GM18520 (cell line): Measurements from ENCODE around the gene SLC22A1.
"Not testable (repeated sequence)": the region's sequence is repeated elsewhere in the genome, so short reads cannot be mapped to it uniquely, and the experiment has no call there.

Experiments used
- ATAC-seq: cut with Tn5 transposase; IDR thresholded peaks from one replicate; pipeline ENCODE4 v1.9.1; 2021; ENCODE audit not compliant: unreplicated experiment

The SLC22A1 gene

DNA sequence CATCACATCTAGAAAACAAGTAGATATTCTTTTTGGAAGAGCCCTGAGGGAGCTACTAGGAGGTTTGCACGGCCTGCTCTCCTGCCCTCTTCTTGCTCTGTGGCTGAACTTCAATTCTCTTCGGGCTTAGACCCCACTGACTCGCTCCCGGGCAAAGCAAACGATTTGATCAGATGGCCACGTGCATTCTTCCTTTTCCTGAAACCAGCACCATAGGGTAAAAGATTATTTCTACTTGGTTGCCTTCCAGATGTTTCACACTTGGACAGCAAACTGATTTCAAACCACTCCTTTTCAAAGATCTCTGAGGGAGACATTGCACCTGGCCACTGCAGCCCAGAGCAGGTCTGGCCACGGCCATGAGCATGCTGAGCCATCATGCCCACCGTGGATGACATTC is at the start of gene SLC22A1:
Gene SLC22A1, plus strand, starts transcription at position 258 of the 400 bp plus-strand sequence. Its CDS starts 121 bp downstream, at position 379.
- ATAC-seq, result no peak

DNA sequence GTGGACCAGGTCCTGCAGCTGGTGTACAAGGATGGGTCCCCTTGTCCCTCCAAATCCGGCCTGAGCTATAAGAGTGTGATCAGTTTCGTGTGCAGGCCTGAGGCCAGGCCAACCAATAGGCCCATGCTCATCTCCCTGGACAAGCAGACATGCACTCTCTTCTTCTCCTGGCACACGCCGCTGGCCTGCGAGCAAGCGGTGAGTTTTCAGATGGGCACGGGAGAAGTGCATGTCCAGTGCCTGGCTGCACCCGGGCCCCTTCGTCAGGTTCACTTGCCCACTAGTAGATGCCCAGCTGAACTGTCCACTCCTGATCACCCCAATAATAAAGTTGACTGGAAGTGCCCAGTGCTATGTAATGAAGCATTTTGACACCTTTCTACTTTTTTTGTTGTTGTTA is 48.3 kb upstream of the SLC22A1 start:
- ATAC-seq, result no peak

DNA sequence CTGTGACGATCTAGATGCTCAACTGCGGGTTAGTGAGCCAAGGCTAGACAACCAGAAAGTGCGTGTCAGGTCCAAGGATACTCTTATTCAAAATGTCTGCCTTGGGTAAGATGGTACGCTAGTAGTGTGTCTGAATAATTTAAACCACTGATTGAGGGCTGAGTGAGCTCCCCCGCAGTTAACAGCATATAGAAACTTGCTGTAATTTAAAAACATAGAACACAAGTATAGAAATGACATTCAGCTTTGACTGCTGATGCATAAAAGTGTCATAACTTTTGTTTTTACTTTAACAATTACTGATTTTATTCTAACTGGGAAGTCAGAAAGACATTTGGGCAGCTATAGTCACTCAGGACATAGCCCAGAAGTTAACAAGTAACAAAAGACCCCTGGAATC is 45.6 kb upstream of the SLC22A1 start:
- ATAC-seq, result no peak

DNA sequence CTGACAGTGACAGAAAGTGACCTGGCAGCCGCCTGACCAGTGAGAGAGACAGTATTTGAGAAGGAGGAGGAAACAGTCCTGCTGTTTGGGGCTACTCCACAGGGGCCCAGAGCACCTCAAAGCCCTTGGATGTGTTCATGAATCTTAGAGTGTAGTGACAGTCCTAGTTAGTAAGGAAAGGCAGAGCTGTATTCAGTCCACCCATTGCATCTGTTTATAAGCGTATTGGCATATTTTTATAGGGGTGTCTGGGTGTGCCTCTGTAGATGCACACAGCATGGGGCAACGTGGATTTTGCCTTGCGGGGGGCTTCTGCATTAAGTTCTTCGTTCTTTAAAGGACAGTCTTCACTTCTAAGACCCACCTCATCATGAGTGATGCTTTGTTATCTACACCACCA is 44.6 kb upstream of the SLC22A1 start:
- no peak for ATAC-seq

DNA sequence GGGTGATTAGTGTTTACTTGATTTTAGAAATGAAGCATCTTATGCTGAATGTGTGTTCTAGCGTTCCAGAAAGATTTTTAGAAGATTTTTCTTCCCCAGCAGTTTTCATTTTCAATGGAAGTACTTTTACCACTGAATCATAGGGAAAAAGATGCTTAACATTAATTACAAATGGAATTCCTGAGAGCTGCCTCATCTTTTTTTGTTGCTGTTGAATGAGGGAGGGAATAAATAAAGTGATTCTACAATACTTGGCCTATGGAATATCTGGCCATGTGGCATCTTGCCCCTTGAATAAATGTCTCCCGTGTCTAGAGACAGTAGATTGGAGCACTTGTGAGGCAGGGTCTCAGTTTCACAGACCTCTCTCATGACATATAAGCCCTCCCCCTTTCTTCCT is 44.1 kb upstream of the SLC22A1 start:
- ATAC-seq, result no peak

DNA sequence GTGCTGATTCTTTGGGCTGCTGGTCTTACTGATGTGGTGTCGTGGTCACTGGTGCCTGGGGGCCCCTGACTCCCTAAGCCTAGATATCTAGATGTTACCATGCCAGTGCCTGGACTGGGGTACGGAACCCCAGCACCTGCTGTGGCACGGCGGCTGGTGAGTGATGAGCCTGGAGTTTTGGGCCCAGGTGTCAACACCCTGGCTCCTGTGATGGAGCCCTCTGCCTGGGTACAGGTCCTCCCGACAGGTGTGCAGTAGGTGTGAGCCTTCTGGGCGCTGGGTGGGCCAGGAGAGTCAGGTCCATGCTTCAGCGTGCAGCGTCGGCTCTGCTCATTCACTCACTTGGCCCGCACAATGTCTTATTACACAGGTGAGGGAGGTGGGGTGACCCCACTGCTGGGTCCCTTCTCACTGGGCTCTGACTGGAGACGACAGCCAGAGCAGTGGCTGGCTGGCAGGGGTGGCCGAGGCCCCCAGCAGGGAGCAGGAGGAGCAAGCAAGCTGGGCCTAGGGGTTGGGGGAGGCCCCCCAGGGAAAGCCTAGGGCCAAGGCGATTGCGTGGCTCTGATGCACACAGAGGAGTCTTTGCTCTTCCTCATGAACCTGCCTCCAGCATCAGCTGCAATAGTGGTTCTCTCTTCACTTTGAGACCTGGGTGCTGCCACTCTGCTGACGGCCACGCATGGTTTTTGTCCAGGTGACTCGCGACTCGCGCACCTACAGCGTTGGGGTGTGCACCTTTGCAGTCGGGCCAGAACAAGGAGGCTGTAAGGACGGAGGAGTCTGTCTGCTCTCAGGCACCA is 42.5 kb upstream of the SLC22A1 start:
- no peak for ATAC-seq

DNA sequence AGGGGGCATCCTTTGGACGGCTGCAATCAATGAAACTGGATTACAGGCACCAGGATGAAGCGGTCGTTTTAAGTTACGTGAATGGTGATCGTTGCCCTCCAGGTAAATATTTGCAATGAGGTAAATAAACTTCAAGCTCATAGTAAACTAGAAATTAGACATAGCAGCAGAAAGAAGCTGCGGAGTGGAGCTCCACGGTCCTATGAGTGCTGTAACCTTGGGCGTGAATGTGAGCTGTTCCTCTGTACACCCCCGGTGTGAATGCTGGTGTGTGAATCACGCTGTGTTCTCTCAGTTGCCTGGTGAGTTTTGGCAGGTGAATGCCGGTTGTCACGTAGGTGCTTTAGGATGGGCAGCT is 42.0 kb upstream of the SLC22A1 start:
- no peak for ATAC-seq

DNA sequence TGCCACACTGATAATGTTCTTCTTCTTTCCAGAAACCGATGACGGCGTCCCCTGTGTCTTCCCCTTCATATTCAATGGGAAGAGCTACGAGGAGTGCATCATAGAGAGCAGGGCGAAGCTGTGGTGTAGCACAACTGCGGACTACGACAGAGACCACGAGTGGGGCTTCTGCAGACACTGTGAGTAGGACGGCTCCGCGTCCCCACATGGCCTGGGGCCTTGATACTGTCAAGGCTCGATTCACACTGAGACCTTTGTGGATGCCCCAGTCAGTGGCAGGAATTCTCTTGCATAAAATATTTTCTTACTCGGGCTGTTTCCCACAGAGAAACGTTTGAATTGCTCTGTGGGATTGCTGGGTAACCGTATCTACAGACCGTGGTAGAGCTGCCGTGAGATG is 41.5 kb upstream of the SLC22A1 start:
- no peak for ATAC-seq

DNA sequence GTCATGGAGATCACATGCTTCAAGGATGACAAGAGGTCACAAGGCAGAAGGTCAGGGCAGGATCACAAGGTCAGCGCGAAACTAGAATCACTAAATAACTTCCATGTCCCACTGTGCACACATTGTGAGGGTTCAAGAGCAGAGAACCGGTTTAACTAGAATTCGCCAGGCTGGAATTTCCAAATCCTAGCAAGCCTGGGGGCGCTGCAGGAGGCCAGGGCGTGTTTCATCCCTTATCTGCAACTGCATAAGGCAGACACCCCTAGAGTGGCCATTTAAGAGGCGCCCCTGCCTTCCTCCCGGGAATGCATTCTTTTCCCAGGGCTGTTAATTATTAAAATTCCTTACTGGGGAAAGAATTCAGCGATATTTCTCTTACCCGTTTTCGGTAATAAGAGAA is 40.2 kb upstream of the SLC22A1 start:
- ATAC-seq, result no peak

DNA sequence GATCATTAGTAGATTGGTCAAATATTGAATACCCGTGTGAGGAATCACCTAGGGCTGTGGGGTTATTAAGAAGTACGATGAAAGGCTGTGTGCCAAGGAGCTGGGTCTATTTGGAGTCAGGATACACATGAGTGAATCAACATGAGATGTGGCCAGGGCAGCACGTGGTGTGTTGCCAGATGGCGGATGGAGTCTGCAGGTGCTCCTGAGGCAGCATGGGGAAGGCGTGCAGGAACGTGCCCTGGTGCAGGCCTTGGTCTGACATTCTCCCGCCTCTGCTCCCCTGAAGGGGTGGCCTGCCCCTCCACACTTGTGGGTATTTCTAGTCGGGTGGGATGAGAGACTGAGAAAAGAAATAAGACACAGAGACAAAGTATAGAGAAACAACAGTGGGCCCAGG is 39.0 kb upstream of the SLC22A1 start:
- ATAC-seq, result no peak

DNA sequence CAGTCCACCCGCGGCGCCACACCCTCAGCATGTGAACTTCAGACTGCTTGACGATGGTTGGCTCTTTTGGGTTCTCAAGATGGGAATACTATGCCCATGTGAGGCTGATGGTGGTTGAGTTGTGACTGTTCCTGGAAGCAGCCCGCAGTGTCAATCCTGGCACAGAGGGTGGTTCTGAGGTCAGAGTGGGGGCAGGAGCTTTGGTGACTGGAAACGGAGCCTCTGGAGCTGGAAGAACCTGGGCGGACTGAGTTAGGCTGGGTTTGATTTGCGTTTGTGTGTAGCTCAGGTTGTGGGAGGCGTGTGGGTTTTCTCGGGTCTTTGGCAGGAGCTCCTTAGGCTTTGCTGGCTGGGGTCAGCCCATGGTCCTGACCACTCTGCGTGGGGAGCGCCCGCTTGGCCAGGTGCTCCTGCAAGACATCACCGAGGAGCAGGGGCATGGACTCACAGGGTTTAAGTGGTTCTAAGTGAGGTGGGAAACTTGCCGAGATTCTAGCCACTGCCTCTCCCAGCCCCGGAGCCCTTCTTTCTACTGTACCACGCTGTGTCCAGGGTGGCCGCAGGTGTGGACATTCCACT is 37.3 kb upstream of the SLC22A1 start:
- ATAC-seq, result no peak

DNA sequence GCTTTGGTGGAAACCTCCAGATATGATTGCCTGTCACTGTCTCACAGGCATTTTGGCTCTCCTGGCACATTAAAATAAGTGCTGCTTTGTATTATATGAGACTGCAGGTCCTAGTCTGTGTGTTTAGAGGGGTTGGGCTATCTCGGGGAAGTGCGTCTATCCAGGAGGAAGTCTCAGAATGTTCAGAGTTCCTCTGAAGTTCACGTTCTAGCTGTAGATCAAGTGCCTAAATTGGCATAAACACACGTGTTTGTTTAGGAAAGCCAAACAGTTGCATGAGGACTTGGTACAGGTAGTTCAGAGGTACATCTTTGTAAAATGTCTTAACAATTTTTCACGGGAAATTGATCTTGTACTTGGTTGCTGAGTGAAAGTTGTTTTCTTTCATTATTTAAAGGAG is 36.4 kb upstream of the SLC22A1 start:
- no peak for ATAC-seq

DNA sequence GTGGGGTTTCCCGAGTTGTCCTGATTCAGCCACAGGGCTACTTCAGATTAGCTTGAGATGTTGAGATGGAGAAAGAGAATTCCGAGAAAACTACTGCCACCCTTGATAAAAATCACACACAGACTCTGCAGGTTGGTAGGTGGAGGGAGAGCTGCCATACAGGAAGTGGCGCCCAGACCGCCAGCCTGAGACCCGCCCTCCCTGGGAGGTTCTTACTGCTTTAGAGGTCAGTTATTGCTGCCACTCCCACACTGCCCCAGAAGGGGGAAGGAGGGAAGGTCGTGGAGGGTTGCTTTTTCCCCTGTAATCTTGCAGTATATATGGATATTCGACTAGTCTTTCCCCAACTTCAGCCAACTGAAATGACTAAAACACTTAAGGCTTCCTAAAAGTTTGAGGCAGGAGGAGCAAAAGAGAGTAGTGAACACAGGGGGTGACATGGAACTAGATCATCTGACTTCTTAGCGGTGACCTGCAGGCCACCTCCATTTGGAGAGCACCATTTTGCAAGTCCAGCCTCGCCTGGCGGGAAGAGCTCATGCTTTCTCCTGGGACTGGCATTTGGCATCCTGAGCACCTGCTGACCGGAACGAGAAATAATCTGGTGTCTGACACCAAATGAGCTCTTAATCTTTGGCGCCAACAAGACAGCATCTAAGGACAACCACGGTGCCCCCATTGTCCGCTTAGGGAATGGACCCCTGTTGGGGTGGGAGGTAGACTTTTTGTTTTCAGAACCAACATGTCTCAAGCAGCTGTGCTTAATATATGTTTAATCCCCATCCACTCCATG is 35.7 kb upstream of the SLC22A1 start:
- no peak for ATAC-seq

DNA sequence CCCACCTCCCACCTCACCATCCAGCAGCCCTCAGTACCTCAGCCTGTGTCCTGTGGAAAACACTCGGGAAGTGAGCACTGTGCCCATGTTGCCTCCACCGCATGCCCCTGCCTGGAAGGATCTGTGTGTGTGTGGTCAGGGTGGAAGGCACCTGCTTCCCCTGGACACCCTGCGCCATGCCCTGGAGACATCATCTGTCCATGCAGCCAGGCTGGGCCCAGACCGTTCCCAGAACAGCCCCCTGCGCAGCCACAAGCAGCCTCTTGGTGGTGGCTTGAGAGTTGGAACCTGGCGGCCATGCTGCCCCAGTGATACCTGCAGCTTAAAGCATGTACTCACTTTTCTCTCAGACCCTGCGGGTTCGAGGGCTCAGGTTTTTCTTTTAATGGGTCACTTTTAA is 34.9 kb upstream of the SLC22A1 start:
- ATAC-seq, result no peak

DNA sequence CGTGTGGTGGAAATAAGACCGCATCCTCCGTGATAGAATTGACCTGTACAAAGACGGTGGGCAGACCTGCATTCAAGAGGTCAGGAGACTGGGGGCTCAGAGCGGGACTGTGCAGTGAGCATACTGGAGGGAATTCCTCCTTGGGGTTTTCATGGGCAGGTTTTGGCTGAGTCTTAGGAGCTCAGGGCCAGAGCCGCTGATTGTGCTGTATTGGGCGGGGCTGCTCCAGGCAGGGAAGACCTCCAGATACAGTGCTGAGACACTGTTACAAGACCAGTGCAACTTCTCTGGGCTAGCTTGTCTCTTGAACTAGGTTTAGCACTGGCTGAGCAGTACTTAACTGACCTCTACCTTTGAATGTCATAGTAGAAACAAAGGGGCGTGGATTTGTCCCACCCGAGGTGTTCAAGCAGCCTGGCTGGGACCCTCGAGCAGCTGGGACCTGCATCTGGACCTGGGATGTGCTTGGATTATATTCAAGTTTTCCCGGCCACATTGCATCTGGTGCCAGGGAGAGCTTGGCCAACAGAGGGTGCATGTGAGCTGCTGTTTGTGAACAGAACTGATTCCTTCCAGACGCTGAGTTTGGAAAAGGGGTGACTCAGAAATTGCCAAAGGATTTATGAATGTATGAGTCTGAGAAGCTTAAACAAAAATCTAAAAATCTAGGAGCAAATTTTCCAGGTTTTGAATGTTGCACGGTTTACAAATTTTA is 33.4 kb upstream of the SLC22A1 start:
- ATAC-seq, result no peak

DNA sequence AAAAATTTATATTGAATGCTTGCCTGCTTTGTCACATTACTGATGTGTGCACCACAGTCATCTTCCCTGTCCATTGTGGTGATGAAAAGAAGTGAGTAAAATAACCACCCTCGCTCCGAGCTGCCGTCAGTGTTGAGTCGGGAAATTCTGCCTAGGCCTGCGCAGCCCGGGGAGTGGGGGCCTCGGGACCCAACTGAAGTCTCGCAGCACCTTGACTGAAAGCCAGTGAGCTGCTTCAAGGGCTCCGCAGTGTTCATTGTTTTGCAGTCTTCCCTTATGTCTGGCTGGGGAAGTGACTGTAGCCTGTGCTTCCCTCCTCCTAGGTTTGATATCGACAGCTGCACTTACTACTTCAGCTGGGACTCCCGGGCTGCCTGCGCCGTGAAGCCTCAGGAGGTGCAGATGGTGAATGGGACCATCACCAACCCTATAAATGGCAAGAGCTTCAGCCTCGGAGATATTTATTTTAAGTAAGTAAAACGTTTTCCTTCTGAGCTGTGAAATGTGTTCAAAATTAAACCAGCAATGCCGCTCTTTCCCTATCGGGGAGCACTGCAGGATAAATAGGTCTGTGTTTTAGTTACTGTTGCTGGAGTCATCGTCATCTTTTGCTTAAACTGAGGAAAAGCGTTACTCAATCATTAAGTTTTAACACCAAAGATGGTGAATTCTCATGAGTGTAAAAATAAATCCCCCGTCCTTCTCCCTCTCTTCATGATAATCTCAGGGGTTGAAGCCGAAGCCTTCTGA is 32.7 kb upstream of the SLC22A1 start:
- ATAC-seq, result no peak

DNA sequence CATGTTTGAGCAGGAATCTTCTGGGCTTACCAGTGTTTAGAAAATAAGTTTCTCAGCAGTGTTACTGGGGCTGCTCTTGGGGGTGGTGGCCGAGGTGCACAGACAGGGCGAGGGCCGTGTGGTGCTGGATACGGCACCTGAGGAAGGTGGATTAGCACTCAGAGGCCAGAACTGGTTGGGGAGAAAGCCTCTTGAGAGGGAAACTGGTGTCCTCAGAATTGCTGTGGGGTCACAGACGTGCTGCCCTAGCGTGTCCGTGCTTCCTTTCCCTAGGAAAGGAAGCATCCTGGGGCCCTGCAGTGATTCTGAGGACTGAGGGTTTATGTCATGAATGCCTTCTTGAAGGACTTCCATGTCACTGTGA is 32.1 kb upstream of the SLC22A1 start:
- no peak for ATAC-seq

DNA sequence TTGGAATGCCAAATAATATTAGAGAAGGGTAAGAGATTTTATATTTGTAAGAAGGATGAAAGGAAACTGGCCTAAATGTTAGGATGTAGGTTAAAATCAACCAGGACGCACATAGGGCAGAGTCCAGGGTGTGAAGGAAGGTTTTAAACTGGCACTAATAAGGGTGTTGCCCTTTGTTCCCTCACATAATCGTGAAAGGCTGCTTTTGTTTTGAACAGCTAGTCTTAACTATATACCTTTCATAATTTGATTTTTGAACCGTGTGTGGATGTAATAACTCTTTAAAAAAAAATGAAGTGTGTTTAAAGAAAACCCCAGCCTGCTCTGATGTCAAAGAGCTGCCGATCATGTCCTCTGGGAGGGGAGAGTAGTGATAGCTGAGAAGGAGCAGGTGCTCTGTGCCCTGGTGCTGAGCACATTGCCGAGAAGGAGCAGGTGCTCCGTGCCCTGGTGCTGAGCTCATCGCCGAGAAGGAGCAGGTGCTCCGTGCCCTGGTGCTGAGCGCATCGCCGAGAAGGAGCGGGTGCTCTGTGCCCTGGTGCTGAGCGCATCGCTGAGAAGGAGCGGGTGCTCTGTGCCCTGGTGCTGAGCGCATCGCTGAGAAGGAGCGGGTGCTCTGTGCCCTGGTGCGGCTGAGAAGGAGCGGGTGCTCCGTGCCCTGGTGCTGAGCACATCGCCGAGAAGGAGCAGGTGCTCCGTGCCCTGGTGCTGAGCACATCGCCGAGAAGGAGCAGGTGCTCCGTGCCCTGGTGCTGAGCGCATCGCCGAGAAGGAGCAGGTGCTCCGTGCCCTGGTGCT is 31.0 kb upstream of the SLC22A1 start:
- not testable (repeated sequence) for ATAC-seq

DNA sequence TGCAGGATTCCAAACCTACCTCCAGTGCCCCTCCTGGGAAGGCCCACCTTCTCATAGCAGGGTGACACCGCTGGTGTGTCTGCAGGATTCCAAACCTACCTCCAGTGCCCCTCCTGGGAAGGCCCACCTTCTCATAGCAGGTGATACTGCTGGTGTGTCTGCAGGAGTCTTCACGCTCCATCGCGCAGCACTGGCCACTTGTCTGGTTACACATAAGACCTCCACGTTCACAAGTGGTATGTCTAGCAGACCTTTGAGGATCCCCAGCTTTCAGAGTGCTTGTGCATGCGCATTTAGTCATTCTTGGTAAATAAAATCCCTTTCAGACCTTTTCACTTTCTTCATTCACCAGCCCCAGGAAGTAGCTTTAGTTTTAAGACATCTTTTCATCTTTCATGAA is 29.4 kb upstream of the SLC22A1 start:
- ATAC-seq, result not testable (repeated sequence)

DNA sequence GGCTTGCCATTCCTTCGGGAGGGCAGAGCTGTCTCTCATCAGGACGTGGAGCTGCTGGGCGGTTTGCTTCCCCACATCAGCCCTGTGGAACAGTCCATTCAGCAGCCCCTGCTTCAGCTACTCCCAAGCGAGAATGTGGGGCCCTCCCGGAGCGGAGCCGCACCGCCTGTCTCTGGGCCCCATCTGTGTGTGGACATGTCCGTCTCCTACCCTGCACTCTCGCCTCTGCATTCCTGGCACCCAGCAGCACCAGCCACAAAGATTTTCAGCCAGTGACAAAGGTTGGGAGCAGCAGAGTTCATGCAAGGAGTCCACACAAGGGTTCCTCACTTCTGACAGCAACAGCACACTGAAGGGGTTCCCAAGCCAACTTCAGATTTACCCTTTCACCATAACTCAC is 29.0 kb upstream of the SLC22A1 start:
- ATAC-seq, result no peak
